Hindlimb muscle (tissue), 1 donor: ENCODE results near the gene GPR18. TPM values are rescaled to one million over a fixed set of nuclear protein-coding genes. Genes with fewer than 3 reads are reported as not detected.

Experiments used
- DNase-seq: peaks from one replicate; pipeline ENCODE4 v3.0.0-alpha.2; 2013
- polyA plus RNA-seq: library from polyadenylated mRNA; unstranded; fragments of 120-200 nt; gene quantifications from one replicate; pipeline ENCODE4 v1.2.1, GENCODE V29; 2013; ENCODE audit not compliant: insufficient read length

The GPR18 gene
- polyA plus RNA-seq = 0.19 TPM

GRCh38 chr13:99258210-99258860 lies at the start of gene GPR18:
Gene GPR18, minus strand, starts transcription at chr13:99258379. Its CDS starts 2,507 bp downstream, at chr13:99255872.
- DNase-seq = no peak

GRCh38 chr13:99307648-99308339 lies 49.6 kb upstream of the GPR18 start:
- DNase-seq = no peak

GRCh38 chr13:99307247-99307646 lies 49.1 kb upstream of the GPR18 start, which contains the start of gene GPR183:
Gene GPR183, minus strand, starts transcription at chr13:99307399. Its CDS starts 11,254 bp downstream, at chr13:99296145.
- DNase-seq = no peak

GRCh38 chr13:99305566-99305965 lies 47.4 kb upstream of the GPR18 start:
- DNase-seq = no peak

GRCh38 chr13:99305158-99305557 lies 47.0 kb upstream of the GPR18 start:
- no peak for DNase-seq

- DNase-seq = no peak
Measured at GRCh38 chr13:99304541-99304940, 46.4 kb upstream of the GPR18 start.

GRCh38 chr13:99303863-99304521 lies 45.8 kb upstream of the GPR18 start:
- DNase-seq = no peak

GRCh38 chr13:99302637-99303505 lies 44.7 kb upstream of the GPR18 start:
- DNase-seq = no peak

GRCh38 chr13:99301913-99302636 lies 43.9 kb upstream of the GPR18 start:
- DNase-seq = no peak

GRCh38 chr13:99301056-99301838 lies 43.1 kb upstream of the GPR18 start:
- DNase-seq = no peak

- no peak for DNase-seq
Measured at GRCh38 chr13:99299920-99300341, 41.8 kb upstream of the GPR18 start.

GRCh38 chr13:99299256-99299919 lies 41.2 kb upstream of the GPR18 start:
- DNase-seq = no peak

- no peak for DNase-seq
Measured at GRCh38 chr13:99298056-99298455, 39.9 kb upstream of the GPR18 start.

GRCh38 chr13:99297331-99297730 lies 39.2 kb upstream of the GPR18 start:
- no peak for DNase-seq

GRCh38 chr13:99296398-99296797 lies 38.2 kb upstream of the GPR18 start:
- no peak for DNase-seq

GRCh38 chr13:99295488-99296252 lies 37.5 kb upstream of the GPR18 start:
- DNase-seq = no peak

- DNase-seq = no peak
Measured at GRCh38 chr13:99294958-99295357, 36.8 kb upstream of the GPR18 start.

- DNase-seq = no peak
Measured at GRCh38 chr13:99294198-99294597, 36.0 kb upstream of the GPR18 start.

GRCh38 chr13:99293178-99293577 lies 35.0 kb upstream of the GPR18 start:
- DNase-seq = no peak

GRCh38 chr13:99290894-99291293 lies 32.7 kb upstream of the GPR18 start:
- no peak for DNase-seq
